Activated naive CD8-positive, alpha-beta T cell treated with anti-CD3 and anti-CD28 coated beads, Interleukin-2, amount 50 U/mL, for 16 hours (primary cell): Measurements from ENCODE around the gene TEDC2.
A peak's percentile ranks its signal among the peaks of the same experiment; 100 is the strongest.
"Not testable (repeated sequence)": the region's sequence is repeated elsewhere in the genome, so short reads cannot be mapped to it uniquely, and the experiment has no call there.

Experiments
- DNase-seq: peaks from one replicate; pipeline ENCODE4 v3.0.0-alpha.2; 2020; ENCODE audit warnings: low read depth, low spot score

TEDC2 gene

DNA sequence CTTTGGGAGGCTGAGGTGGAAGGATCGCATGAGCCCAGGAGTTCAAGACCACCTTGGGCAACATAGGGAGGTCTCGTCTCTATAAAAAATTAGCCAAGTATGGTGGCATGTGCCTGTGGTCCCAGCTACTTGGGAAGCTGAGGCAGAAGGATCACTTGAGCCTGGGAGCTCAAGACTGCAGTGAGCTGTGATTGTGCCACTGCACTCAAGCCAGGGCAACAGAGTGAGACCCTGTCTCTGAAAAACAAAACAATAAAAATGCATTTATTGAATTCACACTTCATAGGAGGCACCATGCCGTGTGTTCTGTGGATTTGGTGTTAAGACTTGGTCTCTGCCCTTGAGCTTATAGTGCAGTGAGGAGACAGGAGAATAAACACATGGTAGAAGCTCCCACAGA lies 17.4 kb downstream of the TEDC2 start:
- no peak for DNase-seq

DNA sequence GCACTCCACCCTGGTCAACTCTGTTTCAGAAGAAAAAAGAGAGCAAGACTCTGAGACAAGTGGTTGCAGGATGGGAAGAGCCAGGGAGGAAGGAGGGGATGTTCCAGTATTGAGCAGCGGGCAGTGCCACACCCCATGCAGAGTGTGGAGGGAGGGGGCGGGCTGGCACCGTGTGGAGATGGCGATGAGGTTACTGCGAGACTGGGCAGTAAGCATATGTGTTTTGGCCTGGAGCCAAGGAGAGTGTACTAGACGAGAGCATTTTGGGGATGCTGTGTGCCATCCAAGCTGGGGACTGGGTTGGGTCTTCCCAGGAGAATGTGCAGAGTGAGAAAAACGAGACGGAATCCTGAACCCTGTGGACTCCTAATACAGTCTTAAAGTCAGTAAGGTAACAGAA lies 18.4 kb downstream of the TEDC2 start:
- no peak for DNase-seq

DNA sequence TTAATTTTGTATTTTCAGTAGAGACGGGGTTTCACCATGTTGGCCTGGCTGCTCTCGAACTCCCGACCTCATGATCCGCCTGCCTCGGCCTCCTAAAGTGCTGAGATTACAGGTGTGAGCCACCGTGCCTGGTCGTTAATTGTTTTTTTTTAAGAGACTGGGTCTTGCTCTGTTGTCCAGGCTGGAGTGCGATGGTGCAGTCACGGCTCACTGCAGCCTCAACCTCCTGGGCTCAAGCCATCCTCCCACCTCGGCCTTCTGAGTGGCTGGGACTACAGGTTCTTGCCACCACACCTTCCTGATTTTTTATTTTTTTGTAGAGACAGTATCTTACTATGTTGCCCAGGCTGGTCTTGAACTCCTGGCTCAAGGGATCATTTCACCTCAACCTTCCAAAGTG lies 20.1 kb downstream of the TEDC2 start:
- DNase-seq: not testable (repeated sequence)

- no peak for DNase-seq
Measured at GRCh38 chr16:2480948-2481347, 21.0 kb downstream of the TEDC2 start.

- DNase-seq: no peak
Measured at GRCh38 chr16:2481676-2482075, 21.8 kb downstream of the TEDC2 start.

- no peak for DNase-seq
Measured at GRCh38 chr16:2482249-2482648, 22.3 kb downstream of the TEDC2 start.

- no peak for DNase-seq
Measured at GRCh38 chr16:2482708-2483534, 23.0 kb downstream of the TEDC2 start.

DNA sequence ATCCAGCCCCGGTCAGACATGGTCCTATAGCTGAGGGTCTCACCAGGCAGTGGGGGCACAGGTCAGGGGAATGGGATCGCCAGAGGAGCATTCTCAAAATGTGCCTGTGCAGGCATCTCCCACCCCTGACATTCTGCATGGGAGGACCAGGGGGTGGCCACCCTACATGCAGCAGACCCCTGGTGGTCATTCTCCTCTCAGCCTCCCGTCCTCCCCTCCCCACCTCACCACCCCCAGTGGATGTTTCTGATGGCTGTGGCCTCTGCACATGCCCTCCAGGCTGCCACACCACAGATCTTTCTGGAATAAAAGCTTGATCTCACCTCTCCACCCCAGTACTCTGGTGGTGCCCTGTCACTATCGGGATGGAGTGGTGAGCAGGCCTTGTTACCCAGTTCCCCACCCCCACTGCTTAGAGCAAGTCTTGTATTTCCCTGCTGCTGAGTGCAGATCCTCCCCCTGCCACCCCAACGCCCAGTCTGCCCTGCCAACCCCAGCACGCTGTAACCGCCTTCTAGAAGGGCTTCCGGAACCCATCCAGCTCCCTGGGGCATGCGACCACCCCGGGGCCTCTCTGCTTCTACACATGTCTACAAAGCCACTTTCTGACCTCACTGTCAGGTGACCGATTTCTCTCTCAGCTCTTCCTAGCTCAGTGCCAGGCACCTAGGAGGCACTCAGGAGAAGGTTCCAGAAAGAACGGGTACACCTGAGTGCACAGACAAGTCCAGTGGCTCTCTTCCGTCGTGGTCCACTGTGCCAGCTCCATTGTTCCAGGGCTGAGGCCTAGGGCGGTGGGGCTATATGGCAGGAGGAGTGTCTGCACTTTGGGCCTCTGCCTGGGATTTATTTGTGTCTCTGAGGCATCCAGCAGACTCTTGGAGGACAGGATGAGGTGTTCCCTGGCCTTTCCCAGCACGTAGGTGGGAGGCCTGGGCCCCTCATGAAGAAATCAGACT lies 24.3 kb downstream of the TEDC2 start:
- no peak for DNase-seq

DNA sequence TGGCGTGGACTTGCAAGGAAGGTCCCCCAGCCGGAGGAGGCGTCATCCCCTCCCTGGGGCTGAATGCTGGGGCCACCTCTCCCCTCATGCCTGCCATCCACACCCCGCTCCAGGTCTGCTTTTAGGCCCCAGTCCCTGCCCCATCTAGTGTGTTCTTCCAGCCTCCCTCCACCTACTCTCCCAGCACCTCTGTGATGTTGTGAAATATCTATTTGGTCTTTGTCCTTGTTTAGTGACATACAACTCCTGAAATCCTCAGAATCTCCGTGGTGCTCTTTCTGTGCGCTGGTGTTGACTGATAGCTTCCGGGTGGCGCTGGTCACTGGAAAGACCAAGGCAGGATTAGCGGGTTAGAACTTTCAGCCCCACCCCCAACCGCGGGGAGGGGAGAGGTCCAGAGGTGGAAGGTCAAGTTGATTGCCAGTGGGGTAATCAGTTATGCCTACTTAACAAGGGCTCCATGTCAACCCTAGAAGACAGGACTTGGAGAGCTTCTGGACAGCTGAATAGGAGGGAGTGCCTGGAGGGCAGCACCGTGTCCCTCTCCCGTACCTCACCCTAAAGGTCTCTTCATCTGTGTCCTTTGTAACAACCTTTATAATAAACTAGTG lies 25.1 kb downstream of the TEDC2 start:
- DNase-seq: no peak

- no peak for DNase-seq
Measured at GRCh38 chr16:2485811-2486507, 26.1 kb downstream of the TEDC2 start.

GRCh38 chr16:2486645-2487516 lies 27.0 kb downstream of the TEDC2 start:
- peak; percentile 44 for DNase-seq

- DNase-seq: no peak
Measured at GRCh38 chr16:2487517-2487842, 27.6 kb downstream of the TEDC2 start.

DNA sequence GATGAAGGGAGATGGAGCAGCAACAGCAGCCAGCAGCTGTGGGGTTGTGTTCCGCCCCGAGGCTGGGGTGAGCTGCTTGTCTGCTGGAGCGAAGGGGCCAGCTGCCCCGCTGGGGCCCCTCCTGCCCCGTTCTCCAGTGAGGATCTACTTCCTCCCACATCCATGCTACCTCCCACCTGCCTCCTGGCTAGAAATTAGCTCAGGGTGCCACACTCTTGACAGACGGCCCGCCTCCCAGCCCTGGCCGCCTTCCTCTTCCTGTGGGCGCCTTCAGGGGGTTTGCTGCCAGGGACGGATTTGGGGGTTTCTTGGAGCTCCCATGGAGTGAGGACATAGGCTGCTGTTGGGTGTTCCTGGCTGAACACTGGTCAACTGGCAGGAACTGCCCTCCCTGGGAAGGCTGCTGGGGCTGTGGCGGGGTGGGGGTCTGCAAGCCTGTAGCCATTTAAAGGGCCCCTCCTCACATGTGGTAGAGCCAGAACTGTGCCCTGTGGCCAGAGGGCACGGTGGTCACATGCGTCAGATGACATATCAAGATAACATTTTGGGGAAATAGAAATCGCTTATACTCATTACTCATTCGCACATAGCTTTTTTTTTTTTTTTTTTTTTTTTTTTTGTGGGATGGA lies 28.1 kb downstream of the TEDC2 start:
- DNase-seq: no peak

- no peak for DNase-seq
Measured at GRCh38 chr16:2489581-2489980, 29.7 kb downstream of the TEDC2 start.

DNA sequence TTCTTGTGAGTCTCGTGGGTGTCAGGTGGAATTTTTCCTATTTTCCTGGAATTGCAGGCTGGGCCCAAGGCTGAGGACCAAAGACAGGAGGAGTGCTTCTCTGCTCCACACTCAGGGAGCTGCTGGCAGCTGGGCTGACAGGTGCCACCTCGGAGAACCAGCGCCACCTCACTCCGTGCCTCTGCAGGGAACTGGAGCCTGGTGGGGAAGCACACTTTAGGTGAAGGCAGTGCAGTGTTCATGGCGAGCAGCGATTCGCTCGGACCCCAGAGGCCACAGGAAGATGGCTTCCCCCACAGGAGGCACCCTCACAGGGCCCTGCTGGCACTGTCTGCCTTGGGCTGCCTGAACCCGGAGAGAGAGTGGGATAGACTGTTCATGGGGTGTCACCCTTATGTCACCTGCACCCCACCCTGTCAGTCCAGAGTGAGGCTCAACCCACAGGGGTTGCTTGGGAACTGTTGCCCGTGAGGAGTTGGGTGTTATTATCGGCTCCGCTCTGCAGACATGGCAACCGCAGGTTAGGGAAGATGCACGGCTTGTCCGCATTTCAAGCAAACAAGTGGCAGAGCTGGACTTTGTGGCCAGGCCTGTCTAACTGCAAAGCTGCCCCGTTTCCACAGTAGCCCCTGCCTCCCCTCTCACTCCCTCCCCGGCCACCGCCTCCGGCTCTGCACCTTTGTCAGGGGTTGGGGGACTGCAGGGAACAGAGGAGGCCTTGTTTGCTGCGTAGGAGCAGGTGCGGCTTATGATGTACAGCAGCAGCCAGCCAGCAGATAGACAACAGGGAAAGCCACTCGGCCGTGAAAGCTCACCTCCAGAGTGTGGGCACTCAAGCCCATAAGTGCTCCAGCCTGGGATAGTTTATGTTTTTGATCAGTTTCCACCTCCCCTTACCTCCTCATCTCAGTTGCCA lies 30.5 kb downstream of the TEDC2 start:
- no peak for DNase-seq

GRCh38 chr16:2492292-2492691 lies 32.4 kb downstream of the TEDC2 start:
- DNase-seq: no peak

- DNase-seq: no peak
Measured at GRCh38 chr16:2493605-2494004, 33.7 kb downstream of the TEDC2 start.

- DNase-seq: no peak
Measured at GRCh38 chr16:2494616-2495015, 34.7 kb downstream of the TEDC2 start.

GRCh38 chr16:2495041-2495440 lies 35.1 kb downstream of the TEDC2 start:
- no peak for DNase-seq
